Measurements from ENCODE around the gene YIPF1. TPM values are rescaled to one million over a fixed set of nuclear protein-coding genes. Genes with fewer than 3 reads are reported as not detected.

YIPF1 gene
- total RNA-seq, 2 donors from 2014 or later: 14.1 to 17.5 TPM

DNA sequence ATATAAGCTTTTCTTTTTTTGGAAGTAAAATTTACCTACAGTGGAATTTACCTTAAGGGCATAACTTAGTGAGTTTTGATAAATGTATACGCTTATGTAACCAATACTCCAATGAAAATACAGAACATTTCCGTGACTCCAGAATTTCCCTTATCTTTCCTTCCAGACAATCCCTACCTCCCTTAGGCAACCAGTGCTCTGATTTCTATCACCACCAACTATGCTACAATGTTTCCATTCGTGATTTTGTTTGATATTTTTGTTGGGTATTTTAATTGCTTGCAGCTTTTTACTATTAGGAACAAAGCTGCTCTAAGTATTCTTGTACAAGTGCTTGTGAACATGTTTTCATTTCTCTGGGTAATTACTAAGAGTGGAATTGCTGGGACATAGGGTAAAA is 41.3 kb upstream of the YIPF1 start:
- Histone ChIP-seq H3K27me3 (no peaks in the 10 kb centered on the region), H3K4me3 (no peak overlapping the region), H3K4me1 (no peaks in the 10 kb centered on the region), H3K9me3 (no peaks in the 10 kb centered on the region), H3K27ac (no peak overlapping the region), H3K36me3 (no peaks in the 10 kb centered on the region)
- TF ChIP-seq, protein P1, sequence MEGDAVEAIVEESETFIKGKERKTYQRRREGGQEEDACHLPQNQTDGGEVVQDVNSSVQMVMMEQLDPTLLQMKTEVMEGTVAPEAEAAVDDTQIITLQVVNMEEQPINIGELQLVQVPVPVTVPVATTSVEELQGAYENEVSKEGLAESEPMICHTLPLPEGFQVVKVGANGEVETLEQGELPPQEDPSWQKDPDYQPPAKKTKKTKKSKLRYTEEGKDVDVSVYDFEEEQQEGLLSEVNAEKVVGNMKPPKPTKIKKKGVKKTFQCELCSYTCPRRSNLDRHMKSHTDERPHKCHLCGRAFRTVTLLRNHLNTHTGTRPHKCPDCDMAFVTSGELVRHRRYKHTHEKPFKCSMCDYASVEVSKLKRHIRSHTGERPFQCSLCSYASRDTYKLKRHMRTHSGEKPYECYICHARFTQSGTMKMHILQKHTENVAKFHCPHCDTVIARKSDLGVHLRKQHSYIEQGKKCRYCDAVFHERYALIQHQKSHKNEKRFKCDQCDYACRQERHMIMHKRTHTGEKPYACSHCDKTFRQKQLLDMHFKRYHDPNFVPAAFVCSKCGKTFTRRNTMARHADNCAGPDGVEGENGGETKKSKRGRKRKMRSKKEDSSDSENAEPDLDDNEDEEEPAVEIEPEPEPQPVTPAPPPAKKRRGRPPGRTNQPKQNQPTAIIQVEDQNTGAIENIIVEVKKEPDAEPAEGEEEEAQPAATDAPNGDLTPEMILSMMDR (IDR thresholded peaks at IDR 0.05): no peak
- no peak for DNase-seq (ENCODE audit: low spot score)

DNA sequence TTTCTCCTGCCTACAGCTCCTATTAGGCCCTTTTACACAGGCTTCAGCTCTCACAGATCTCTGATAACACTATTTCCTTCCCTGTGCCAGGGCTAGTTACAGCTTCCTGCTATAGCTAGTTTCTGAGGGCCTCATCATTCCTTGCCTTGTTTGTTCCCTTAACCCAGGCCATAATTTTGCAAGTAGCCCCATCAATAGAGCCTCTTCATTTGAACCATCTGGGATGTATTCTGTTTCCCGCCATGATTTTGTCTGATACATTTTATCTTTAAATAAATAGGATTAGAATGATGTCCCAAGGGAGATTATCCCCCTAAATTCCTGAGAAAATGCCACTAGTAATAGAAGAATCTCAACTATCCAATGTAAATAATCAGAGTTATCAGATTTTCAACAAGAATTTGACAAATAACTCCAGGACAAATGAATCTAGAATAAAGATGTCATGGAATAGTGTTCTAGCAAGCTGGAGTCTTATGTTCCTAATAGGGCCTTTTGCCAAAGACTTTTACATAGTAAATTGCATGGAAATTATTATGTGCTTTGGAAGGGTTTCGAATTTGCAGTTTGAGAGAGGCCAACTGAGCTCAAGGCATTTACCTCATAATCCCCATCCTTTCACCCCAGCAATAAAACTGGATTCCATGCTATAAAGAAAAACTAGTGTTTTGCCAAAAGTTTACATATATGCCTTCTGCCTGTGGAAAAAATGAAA is 39.8 kb upstream of the YIPF1 start:
- TF ChIP-seq, protein P1 (IDR thresholded peaks at IDR 0.05): no peak
- Histone ChIP-seq H3K4me1 (no peaks in the 10 kb centered on the region), H3K4me3 (no peak overlapping the region), H3K36me3 (no peaks in the 10 kb centered on the region), H3K27me3 (no peaks in the 10 kb centered on the region), H3K9me3 (no peaks in the 10 kb centered on the region), H3K27ac (no peak overlapping the region)
- DNase-seq (ENCODE audit: low spot score): no peak

DNA sequence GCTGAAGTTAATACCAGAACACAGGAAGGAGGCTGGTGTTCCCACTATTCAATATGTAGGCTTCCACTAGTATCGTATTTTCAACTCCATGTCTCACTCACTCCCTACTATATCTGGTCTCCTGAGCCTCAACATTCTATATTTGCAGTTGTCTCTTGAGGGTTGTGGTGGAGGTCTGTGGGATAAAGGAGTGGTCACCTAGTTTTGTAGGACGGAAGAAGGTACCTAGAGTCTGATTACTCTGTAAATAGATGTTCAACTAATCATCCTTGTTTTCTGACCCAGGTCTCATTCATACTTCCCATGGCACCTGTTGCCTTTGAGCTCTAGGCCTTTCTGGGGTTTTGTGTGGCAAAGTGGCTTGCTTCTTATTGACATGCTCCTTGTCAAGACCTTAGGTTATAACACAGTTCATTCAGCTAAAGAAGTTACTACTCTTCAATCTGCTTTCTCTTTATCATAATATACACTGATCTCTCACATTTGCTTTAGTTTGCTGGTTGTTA is 37.8 kb upstream of the YIPF1 start:
- no peak for DNase-seq (ENCODE audit: low spot score)
- no peaks in the 10 kb centered on the region for H3K9me3 ChIP-seq
- no peak overlapping the region for H3K27ac ChIP-seq
- TF ChIP-seq, protein P1 (IDR thresholded peaks at IDR 0.05): no peak
- H3K36me3 ChIP-seq: no peaks in the 10 kb centered on the region
- no peaks in the 10 kb centered on the region for H3K4me1 ChIP-seq
- no peak overlapping the region for H3K4me3 ChIP-seq
- H3K27me3 ChIP-seq: no peaks in the 10 kb centered on the region

DNA sequence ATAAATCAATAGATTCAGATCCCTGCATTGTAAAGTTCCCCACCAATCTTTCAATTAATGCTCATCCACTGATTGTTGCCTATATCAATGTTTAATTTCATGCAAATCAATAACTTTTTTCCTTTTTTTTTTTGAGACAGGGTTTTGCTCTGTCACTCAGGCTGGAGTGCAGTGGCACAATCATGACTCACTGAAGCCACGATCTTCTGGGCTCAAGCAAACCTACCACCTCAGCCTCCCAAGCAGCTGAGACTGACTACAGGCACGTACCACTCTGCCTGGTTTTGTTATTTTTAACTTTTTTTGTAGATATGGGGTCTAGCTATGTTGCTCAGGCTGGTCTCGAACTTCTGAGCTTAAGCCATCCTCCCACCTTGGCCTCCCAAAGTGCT is 30.1 kb upstream of the YIPF1 start:
- Histone ChIP-seq H3K27me3 (no peaks in the 10 kb centered on the region), H3K4me1 (no peaks in the 10 kb centered on the region), H3K36me3 (no peaks in the 10 kb centered on the region), H3K4me3 (no peak overlapping the region), H3K27ac (no peak overlapping the region), H3K9me3 (no peaks in the 10 kb centered on the region)
- DNase-seq (ENCODE audit: low spot score): no peak
- TF ChIP-seq, protein P1 (IDR thresholded peaks at IDR 0.05): no peak

DNA sequence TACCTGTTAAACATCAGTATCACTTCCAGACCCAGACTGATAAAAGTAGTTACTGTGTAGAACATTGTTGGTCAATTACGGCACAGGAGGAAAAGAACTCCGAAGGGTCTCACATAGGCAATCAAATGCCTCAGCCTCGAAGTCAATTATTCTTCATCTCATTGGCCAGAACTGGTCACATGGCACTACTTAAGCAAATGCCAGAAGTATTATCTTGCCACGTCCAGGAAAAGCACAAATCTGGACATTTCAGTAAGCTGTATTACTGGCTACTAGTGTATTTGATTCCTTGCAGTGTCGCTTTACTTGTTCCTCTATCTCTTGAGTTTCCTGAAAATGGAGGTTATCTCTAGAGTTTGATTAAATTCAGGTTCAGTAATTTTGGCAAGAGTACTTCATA is 28.7 kb upstream of the YIPF1 start:
- Histone ChIP-seq H3K4me1 (no peaks in the 10 kb centered on the region), H3K9me3 (no peaks in the 10 kb centered on the region), H3K27me3 (no peaks in the 10 kb centered on the region), H3K27ac (no peak overlapping the region), H3K36me3 (no peaks in the 10 kb centered on the region), H3K4me3 (no peak overlapping the region)
- no peak for DNase-seq (ENCODE audit: low spot score)
- TF ChIP-seq, protein P1 (IDR thresholded peaks at IDR 0.05): no peak

Measured in right atrium auricular region (tissue), 2 donors.